H9 (cell line): ENCODE results near the gene LHFPL2. TPM values are rescaled to one million over a fixed set of nuclear protein-coding genes. Genes with fewer than 3 reads are reported as not detected.

Experiments used
- DNase-seq: peaks from one replicate; pipeline ENCODE4 v3.0.0-alpha.2; 2017
- H2AFZ ChIP-seq: one replicate; pipeline ENCODE4 v1.6.1; 2013; ENCODE audit warnings: mild to moderate bottlenecking, low read length, control low read depth, moderate library complexity
- H2AK5ac ChIP-seq: 2 replicates; pipeline ENCODE4 v1.6.1; 2013; ENCODE audit warnings: low read length, control low read depth, mixed read lengths; ENCODE audit not compliant: insufficient read length
- H2BK120ac ChIP-seq: one replicate; pipeline ENCODE4 v1.6.1; 2013; ENCODE audit warnings: low read depth, mild to moderate bottlenecking, low read length, control low read depth, inconsistent platforms; ENCODE audit not compliant: poor library complexity, severe bottlenecking
- H2BK12ac ChIP-seq: 2 replicates; pipeline ENCODE4 v1.6.1; 2013; ENCODE audit warnings: low read length, control low read depth, mixed read lengths, low read depth; ENCODE audit not compliant: insufficient read length
- H2BK15ac ChIP-seq: 2 replicates; pipeline ENCODE4 v1.6.1; 2013; ENCODE audit warnings: low read depth, low read length, control low read depth
- H2BK20ac ChIP-seq: one replicate; pipeline ENCODE4 v1.6.1; 2013; ENCODE audit warnings: low read depth, mild to moderate bottlenecking, low read length, control low read depth, inconsistent platforms; ENCODE audit not compliant: poor library complexity, severe bottlenecking
- H2BK5ac ChIP-seq: 2 replicates; pipeline ENCODE4 v1.6.1; 2013; ENCODE audit warnings: low read length, control low read depth, mixed read lengths; ENCODE audit not compliant: insufficient read length
- H3K14ac ChIP-seq: 2 replicates; pipeline ENCODE4 v1.6.1; 2013; ENCODE audit warnings: low read length, control low read depth; ENCODE audit not compliant: insufficient read depth
- H3K18ac ChIP-seq: 2 replicates; pipeline ENCODE4 v1.6.1; 2013; ENCODE audit warnings: low read depth, mild to moderate bottlenecking, mixed read lengths, low read length, control low read depth; ENCODE audit not compliant: insufficient read length
- H3K23ac ChIP-seq: 2 replicates; pipeline ENCODE4 v1.6.1; 2013; ENCODE audit warnings: low read length, control low read depth, mixed read lengths, low read depth; ENCODE audit not compliant: insufficient read length
- H3K23me2 ChIP-seq: 2 replicates; pipeline ENCODE4 v1.6.1; 2013; ENCODE audit warnings: low read depth, mild to moderate bottlenecking, mixed read lengths, low read length, control low read depth; ENCODE audit not compliant: insufficient read length, poor library complexity, severe bottlenecking
- H3K27ac ChIP-seq: 2 replicates; pipeline ENCODE4 v1.5.1; 2013; ENCODE audit warnings: low read length, control low read depth, mixed read lengths, low read depth; ENCODE audit not compliant: insufficient read length
- H3K27me3 ChIP-seq: 2 replicates; pipeline ENCODE4 v1.6.1; 2013; ENCODE audit warnings: low read length, control low read depth, inconsistent platforms; ENCODE audit not compliant: insufficient read depth
- H3K4ac ChIP-seq: 2 replicates; pipeline ENCODE4 v1.6.1; 2013; ENCODE audit warnings: low read depth, mild to moderate bottlenecking, control low read depth, inconsistent platforms, low read length, moderate library complexity
- H3K4me1 ChIP-seq: 2 replicates; pipeline ENCODE4 v1.6.1; 2013; ENCODE audit warnings: low read length, control low read depth, inconsistent platforms; ENCODE audit not compliant: insufficient read depth
- H3K4me2 ChIP-seq: 2 replicates; pipeline ENCODE4 v1.6.1; 2013; ENCODE audit warnings: low read length, control low read depth, mixed read lengths; ENCODE audit not compliant: insufficient read length, insufficient read depth
- H3K56ac ChIP-seq: 2 replicates; pipeline ENCODE4 v1.6.1; 2013; ENCODE audit warnings: low read depth, mild to moderate bottlenecking, mixed read lengths, low read length, control low read depth; ENCODE audit not compliant: insufficient read length
- H3K79me1 ChIP-seq: 2 replicates; pipeline ENCODE4 v1.6.1; 2013; ENCODE audit warnings: low read depth, mild to moderate bottlenecking, moderate library complexity, low read length, control low read depth, inconsistent platforms; ENCODE audit not compliant: insufficient read depth, poor library complexity, severe bottlenecking
- H3K79me2 ChIP-seq: 2 replicates; pipeline ENCODE4 v1.6.1; 2013; ENCODE audit warnings: low read length, control low read depth, inconsistent platforms; ENCODE audit not compliant: insufficient read depth
- H3K9ac ChIP-seq: 2 replicates; pipeline ENCODE4 v1.6.1; 2013; ENCODE audit warnings: low read length, control low read depth, mixed read lengths; ENCODE audit not compliant: insufficient read length; ENCODE audit errors: extremely low read depth
- H3K9me3 ChIP-seq: one replicate; pipeline ENCODE4 v1.6.1; 2013; ENCODE audit warnings: low read depth, low read length, inconsistent platforms; ENCODE audit not compliant: control insufficient read depth
- H3T11ph ChIP-seq: one replicate; pipeline ENCODE4 v1.6.1; 2013; ENCODE audit warnings: mild to moderate bottlenecking, low read length, control low read depth, inconsistent platforms
- H4K20me1 ChIP-seq: one replicate; pipeline ENCODE4 v1.6.1; 2013; ENCODE audit not compliant: control insufficient read depth, insufficient read length, insufficient read depth
- H4K5ac ChIP-seq: 2 replicates; pipeline ENCODE4 v1.6.1; 2013; ENCODE audit warnings: low read depth, mild to moderate bottlenecking, mixed read lengths, low read length, control low read depth; ENCODE audit not compliant: insufficient read length
- H4K8ac ChIP-seq: replicated peaks from 2 replicates; pipeline ENCODE4 v1.6.1; 2013; ENCODE audit warnings: low read length, control low read depth, mixed read lengths, low read depth; ENCODE audit not compliant: insufficient read length
- H4K91ac ChIP-seq: 2 replicates; pipeline ENCODE4 v1.6.1; 2013; ENCODE audit warnings: low read depth, mild to moderate bottlenecking, moderate library complexity, mixed read lengths, low read length, control low read depth; ENCODE audit not compliant: insufficient read length
- H3K27ac Mint-ChIP-seq, 3 experiments: 2 replicates in 2 of 3; 3 replicates in 1 of 3; pipeline ENCODE4 v1.8.0; 2020 to 2021; ENCODE audit warnings: mixed read lengths in 3 of 3, mild to moderate bottlenecking in 1 of 3, moderate library complexity in 1 of 3
- H3K27me3 Mint-ChIP-seq: 2 replicates; pipeline ENCODE4 v1.8.0; 2021; ENCODE audit warnings: low read depth, mild to moderate bottlenecking, moderate library complexity, mixed read lengths
- H3K36me3 Mint-ChIP-seq, 3 experiments: 2 replicates in 2 of 3; 3 replicates in 1 of 3; pipeline ENCODE4 v1.8.0; 2020 to 2021; ENCODE audit warnings: low read depth in 3 of 3, mixed read lengths in 3 of 3; ENCODE audit not compliant: insufficient read depth in 1 of 3
- H3K4me1 Mint-ChIP-seq, 2 experiments: 2 replicates each; pipeline ENCODE4 v1.8.0; 2020; ENCODE audit warnings: mixed read lengths in 2 of 2
- H3K4me3 Mint-ChIP-seq, 2 experiments: 2 replicates in 1 of 2; 3 replicates in 1 of 2; pipeline ENCODE4 v1.8.0; 2020 to 2021; ENCODE audit warnings: mild to moderate bottlenecking in 2 of 2, mixed read lengths in 2 of 2, moderate library complexity in 1 of 2
- H3K9me3 Mint-ChIP-seq, 2 experiments: 2 replicates in 1 of 2; 3 replicates in 1 of 2; pipeline ENCODE4 v1.8.0; 2020; ENCODE audit warnings: mild to moderate bottlenecking in 2 of 2, mixed read lengths in 2 of 2, moderate library complexity in 1 of 2
- WGBS: extraction: QIAGEN DNeasy Blood & Tissue Kit; methylation state at CpG from one replicate; pipeline ENCODE4 v1.1.7; 2013; ENCODE audit warnings: missing lambda C conversion rate, low lambda C conversion rate, mixed read lengths; ENCODE audit not compliant: insufficient read length; ENCODE audit errors: extremely low coverage; 5-methylcytosine and 5-hydroxymethylcytosine counted together
- total RNA-seq: library from RNA; stranded (reverse); gene quantifications from 2 replicates; pipeline ENCODE4 v1.2.1, GENCODE V29; 2021
- TF ChIP-seq, protein P1 (sequence below): fragments of 200-600 bp; sonication (generic); conservative IDR thresholded peaks from 3 replicates; pipeline ENCODE4 v1.8.0; 2021; ENCODE audit warnings: antibody characterized with exemption, mild to moderate bottlenecking

Gene LHFPL2
- total RNA-seq, 1 experiment from 2014 or later = 26.3 TPM

GRCh38 chr5:78573318-78573717 is 75.3 kb downstream of the LHFPL2 start:
- no peak overlapping the region for H3K9ac ChIP-seq
- H3K79me2 ChIP-seq = peaks cover 5% of the 10 kb centered on the region; the same call in 1 of the 2 replicates
- no peak overlapping the region for H3K27ac Mint-ChIP-seq

More at GRCh38 chr5:78573318-78573717, 75.3 kb downstream of the LHFPL2 start:
- Histone ChIP-seq H3K4me1 (peaks cover 10% of the 10 kb centered on the region), H3K9me3 (no peaks in the 10 kb centered on the region), H2BK12ac (no peak overlapping the region), H3K56ac (no peak overlapping the region), H2BK15ac (no peak overlapping the region), H2BK5ac (no peak overlapping the region), H2AK5ac (no peak overlapping the region), H3T11ph (no peak overlapping the region), H3K79me1 (peaks cover 4% of the 10 kb centered on the region), H3K18ac (no peak overlapping the region), H4K8ac (no peak overlapping the region), H3K27ac (no peak overlapping the region), H4K5ac (no peak overlapping the region), H4K20me1 (no peaks in the 10 kb centered on the region), H2AFZ (no peak overlapping the region), H4K91ac (no peak overlapping the region), H3K23me2 (no peaks in the 10 kb centered on the region), H2BK20ac (no peak overlapping the region), H3K27me3 (no peaks in the 10 kb centered on the region), H2BK120ac (no peak overlapping the region), H3K23ac (no peak overlapping the region), H3K4ac (no peak overlapping the region), H3K4me2 (no peak overlapping the region), H3K14ac (no peak overlapping the region)
- Mint-ChIP-seq H3K36me3 (peaks cover 0 to 4% (median 0%) of the 10 kb centered on the region in 3 experiments; a peak in 3 of 7 replicates), H3K9me3 (no peaks in the 10 kb centered on the region), H3K27me3 (no peaks in the 10 kb centered on the region), H3K4me3 (no peak overlapping the region), H3K4me1 (peaks cover 46 to 47% of the 10 kb centered on the region in 2 experiments)
- TF ChIP-seq, protein P1, sequence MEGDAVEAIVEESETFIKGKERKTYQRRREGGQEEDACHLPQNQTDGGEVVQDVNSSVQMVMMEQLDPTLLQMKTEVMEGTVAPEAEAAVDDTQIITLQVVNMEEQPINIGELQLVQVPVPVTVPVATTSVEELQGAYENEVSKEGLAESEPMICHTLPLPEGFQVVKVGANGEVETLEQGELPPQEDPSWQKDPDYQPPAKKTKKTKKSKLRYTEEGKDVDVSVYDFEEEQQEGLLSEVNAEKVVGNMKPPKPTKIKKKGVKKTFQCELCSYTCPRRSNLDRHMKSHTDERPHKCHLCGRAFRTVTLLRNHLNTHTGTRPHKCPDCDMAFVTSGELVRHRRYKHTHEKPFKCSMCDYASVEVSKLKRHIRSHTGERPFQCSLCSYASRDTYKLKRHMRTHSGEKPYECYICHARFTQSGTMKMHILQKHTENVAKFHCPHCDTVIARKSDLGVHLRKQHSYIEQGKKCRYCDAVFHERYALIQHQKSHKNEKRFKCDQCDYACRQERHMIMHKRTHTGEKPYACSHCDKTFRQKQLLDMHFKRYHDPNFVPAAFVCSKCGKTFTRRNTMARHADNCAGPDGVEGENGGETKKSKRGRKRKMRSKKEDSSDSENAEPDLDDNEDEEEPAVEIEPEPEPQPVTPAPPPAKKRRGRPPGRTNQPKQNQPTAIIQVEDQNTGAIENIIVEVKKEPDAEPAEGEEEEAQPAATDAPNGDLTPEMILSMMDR = no peak
- no CpG with 5 or more reads among the region's 2 CpGs for WGBS
- no peak for DNase-seq
